Activated naive CD4-positive, alpha-beta T cell treated with anti-CD3 and anti-CD28 coated beads, Interleukin-2, amount 50 U/mL, for 24 hours (primary cell): ENCODE measurements around the gene GGT7.

ENCODE experiments used
- H3K27ac Mint-ChIP-seq: one replicate; pipeline ENCODE4 v1.8.0; 2021; ENCODE audit warnings: mild to moderate bottlenecking, mixed read lengths
- H3K27me3 Mint-ChIP-seq: one replicate; pipeline ENCODE4 v1.8.0; 2021; ENCODE audit warnings: mixed read lengths
- H3K36me3 Mint-ChIP-seq: one replicate; pipeline ENCODE4 v1.8.0; 2021; ENCODE audit warnings: mixed read lengths
- H3K4me1 Mint-ChIP-seq: one replicate; pipeline ENCODE4 v1.8.0; 2021; ENCODE audit warnings: mixed read lengths
- H3K4me3 Mint-ChIP-seq: one replicate; pipeline ENCODE4 v1.8.0; 2021; ENCODE audit warnings: mild to moderate bottlenecking, mixed read lengths
- H3K9me3 Mint-ChIP-seq: one replicate; pipeline ENCODE4 v1.8.0; 2021; ENCODE audit warnings: mixed read lengths

Gene GGT7

GRCh38 chr20:34797012-34797995 is 75.4 kb downstream of the GGT7 start:
- H3K4me3 Mint-ChIP-seq: no peak overlapping the region
- H3K9me3 Mint-ChIP-seq: no peaks in the 10 kb centered on the region
- H3K36me3 Mint-ChIP-seq: peaks cover 10% of the 10 kb centered on the region
- no peak overlapping the region for H3K27ac Mint-ChIP-seq
- H3K4me1 Mint-ChIP-seq: peaks cover 61% of the 10 kb centered on the region
- no peaks in the 10 kb centered on the region for H3K27me3 Mint-ChIP-seq
